GM12878 (cell line): ENCODE measurements around the gene ATP13A5.

Source experiments
- ASH2L ChIP-seq: fragments of 300-600, 200-600 bp; sonication (generic); IDR thresholded peaks from 2 replicates; pipeline ENCODE4 v1.6.1; 2017; ENCODE audit warnings: low read depth, mild to moderate bottlenecking, borderline replicate concordance
- EP300 ChIP-seq, 2 experiments: fragments of 150-350 bp in 1 of 2; IDR thresholded peaks; 2 replicates each; pipeline ENCODE4 v1.6.1; 2011 to 2012; ENCODE audit warnings: low read depth in 2 of 2, low read length in 2 of 2, borderline replicate concordance in 1 of 2, improper control_type of control experiment in 1 of 2, inconsistent platforms in 1 of 2; ENCODE audit not compliant: control insufficient read depth in 1 of 2
- EZH2 ChIP-seq: IDR thresholded peaks from 2 replicates; pipeline ENCODE4 v1.6.1; 2012; ENCODE audit warnings: low read depth, mild to moderate bottlenecking, control low read depth, inconsistent platforms, low read length, borderline replicate concordance; ENCODE audit not compliant: control insufficient read depth
- RCOR1 ChIP-seq: conservative IDR thresholded peaks from 2 replicates; pipeline ENCODE4 v1.6.1; 2012; ENCODE audit warnings: low read depth, low read length, improper control_type of control experiment
- SP1 ChIP-seq: IDR thresholded peaks from one replicate; pipeline ENCODE4 v1.6.1; 2011; ENCODE audit warnings: low read depth, low read length
- SRF ChIP-seq, 2 experiments: IDR thresholded peaks; 2 replicates each; pipeline ENCODE4 v1.6.1; 2011; ENCODE audit warnings: low read depth in 2 of 2, low read length in 2 of 2, mild to moderate bottlenecking in 1 of 2, moderate library complexity in 1 of 2
- ZNF207 ChIP-seq: fragments of 450-650 bp; IDR thresholded peaks from 2 replicates; pipeline ENCODE4 v1.6.1; 2014; ENCODE audit warnings: antibody characterized with exemption, mild to moderate bottlenecking, borderline replicate concordance
- TF ChIP-seq, protein P1 (sequence below): IDR thresholded peaks from 2 replicates; pipeline ENCODE4 v1.6.1; 2012; ENCODE audit warnings: low read depth, low read length, improper control_type of control experiment

DNA sequence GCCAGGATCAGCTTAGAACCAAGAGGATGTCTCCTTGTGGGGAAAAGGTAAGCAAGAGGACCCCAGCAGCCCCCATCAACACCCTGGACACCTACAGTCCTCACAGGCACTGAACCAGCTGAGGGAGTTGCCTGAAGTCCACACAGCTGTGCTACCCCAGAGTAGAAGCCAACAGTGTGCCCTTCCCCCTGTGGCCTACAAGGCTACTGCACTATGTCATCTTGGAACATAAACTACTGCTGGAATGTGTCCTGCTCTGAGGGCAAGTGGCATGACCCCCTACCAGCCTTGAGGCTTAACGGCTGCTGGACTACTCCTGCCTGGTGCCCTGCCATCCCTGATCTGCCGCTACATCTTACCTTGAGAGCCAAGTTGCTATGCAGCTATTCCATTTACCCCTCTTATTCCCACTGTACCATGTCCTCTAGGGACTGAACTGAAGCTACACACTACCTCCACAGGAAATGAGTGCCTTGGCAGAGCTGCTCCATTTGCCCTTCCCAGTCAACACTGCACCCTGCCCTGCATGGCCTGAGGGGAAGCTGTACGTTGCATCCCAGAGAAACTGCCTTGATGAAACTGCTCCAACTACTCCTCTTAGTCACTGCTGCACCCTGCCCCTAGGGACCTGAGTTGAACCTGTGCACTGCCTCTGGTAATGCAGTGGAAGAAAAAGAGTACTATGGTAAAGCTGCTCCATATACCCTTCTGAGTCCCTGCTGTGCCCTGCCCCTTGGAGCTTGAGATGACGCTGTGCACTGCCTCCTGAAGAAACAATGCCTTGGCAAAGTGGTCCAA lies 40.2 kb upstream of the ATP13A5 start:
- TF ChIP-seq SRF (IDR thresholded peaks at IDR 0.05; ENCODE audit: low read depth in 2 of 2, low read length in 2 of 2) (no peak), EZH2 (no peak), EP300 (IDR thresholded peaks at IDR 0.05; ENCODE audit: borderline replicate concordance in 1 of 2, control insufficient read depth in 1 of 2, low read depth in 2 of 2, low read length in 2 of 2) (no peak), ZNF207 (no peak), SP1 (no peak), RCOR1 (no peak), ASH2L (no peak)
- TF ChIP-seq, protein P1, sequence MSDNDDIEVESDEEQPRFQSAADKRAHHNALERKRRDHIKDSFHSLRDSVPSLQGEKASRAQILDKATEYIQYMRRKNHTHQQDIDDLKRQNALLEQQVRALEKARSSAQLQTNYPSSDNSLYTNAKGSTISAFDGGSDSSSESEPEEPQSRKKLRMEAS = no peak
